Activated CD8-positive, alpha-beta memory T cell treated with anti-CD3 and anti-CD28 coated beads, Interleukin-2, amount 50 U/mL, for 48 hours (primary cell): ENCODE data around the gene GNA15.
"Not testable (repeated sequence)": the region's sequence is repeated elsewhere in the genome, so short reads cannot be mapped to it uniquely, and the experiment has no call there.

ENCODE experiments used
- DNase-seq: peaks from one replicate; pipeline ENCODE4 v3.0.0-alpha.2; 2020

Gene GNA15

GRCh38 chr19:3150739-3151329 is 15.0 kb downstream of the GNA15 start:
- no peak for DNase-seq

- no peak for DNase-seq
These were observed 16.0 kb downstream of the GNA15 start for GRCh38 chr19:3151563-3152418.

DNA sequence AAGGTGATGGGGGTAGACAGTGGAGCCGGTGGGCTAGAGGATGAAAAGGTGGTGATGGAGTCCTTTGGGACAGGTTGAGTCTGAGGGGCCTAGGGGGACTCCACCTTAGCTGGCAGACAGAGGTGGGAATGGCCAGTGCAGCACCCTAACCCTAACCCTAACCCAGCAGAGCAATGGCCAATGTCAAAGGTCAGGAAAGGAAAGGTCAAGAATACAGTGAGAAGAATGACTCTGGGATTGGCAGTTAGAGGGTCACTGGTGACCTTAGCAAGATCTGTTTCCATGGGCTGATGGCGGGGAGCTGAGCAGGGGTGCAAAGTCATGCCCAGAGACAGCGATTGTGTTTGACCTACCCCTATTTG is 16.6 kb downstream of the GNA15 start:
- DNase-seq = no peak

- DNase-seq = no peak
These were observed 17.7 kb downstream of the GNA15 start for GRCh38 chr19:3153286-3154230.

DNA sequence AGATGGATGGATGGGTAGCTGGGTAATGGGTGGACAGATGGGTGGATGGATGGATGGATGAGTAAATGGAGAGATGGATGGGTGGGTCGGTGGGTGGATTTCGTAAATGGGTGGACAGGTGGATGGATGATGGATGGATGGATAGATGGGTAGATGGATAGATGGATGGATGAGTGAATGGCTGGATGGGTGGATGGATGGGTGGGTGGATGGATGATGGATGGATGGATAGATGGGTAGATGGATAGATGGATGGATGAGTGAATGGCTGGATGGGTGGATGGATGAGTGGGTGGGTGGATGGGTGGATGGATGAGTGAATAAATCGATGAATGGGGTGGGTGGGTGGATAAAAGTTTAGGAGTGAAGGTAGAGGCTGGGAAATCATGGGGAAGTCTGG is 18.6 kb downstream of the GNA15 start:
- DNase-seq = not testable (repeated sequence)

DNA sequence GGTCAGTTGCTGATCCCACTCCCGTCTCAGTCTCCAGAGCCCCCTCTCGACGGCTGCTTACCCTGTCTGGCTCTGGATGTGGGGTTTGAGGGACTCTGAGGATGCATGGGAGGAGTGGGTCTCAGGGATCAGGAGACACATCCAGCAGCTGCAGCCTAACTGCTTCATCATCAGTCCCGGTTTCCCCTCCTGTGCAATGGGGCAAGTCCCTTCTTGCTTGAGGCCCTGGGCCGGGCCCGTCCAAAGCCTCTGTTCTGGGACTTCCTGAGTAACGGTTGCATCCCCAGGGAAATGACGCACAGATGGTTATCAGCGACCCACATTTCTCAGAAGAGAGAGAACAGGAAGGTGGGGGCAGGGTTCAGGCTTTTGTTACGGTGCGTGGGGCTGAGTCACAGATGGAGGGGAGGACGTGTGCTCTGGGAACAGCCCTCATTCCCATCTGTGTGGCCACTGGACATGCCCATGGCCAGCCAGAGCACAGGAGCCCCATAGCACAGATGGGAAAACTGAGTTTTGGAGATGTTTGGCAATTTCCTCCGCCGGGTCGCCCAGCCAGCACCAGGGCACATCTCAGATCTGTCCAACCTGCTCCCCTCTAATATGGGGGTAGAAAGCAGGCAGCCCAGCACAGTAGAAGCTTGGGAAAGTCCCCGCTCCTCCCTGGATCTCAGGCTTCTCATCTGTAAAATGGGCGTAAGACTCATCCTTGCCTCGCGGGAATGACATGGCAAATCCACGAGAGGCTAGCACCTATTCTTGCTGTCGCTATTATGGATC is 19.3 kb downstream of the GNA15 start:
- peak; percentile 86 for DNase-seq

DNA sequence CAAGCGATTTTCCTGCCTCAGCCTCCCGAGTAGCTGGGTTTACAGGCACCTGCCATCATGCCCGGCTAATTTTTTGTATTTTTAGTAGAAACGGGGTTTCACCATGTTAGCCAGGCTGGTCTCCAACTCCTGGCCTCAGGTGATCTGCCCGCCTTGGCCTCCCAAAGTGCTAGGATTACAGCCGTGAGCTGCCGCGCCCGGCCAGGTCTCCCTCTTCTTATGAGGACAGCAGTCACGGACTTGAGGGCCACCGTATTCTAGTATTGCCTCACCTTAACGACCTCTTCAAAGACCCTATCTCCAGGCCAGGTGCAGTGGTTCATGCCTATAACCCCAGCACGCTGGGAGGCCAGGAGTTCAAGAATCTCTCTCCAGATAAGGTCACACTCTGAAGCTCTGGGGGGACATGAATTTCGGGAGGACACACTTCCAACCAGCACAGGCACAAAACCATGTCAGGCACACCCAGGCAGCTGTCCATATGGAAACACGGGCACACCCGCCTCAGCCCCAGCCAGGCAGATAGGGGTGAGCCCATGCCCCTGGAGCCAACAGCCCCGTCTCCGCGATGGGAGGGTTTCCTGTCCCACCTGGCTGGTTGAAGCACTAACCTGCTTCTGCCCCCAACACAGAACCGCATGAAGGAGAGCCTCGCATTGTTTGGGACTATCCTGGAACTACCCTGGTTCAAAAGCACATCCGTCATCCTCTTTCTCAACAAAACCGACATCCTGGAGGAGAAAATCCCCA is 21.4 kb downstream of the GNA15 start:
- DNase-seq = no peak

GRCh38 chr19:3159565-3159964 is 23.7 kb downstream of the GNA15 start:
- no peak for DNase-seq

GRCh38 chr19:3160219-3160618 is 24.4 kb downstream of the GNA15 start:
- DNase-seq = no peak

- no peak for DNase-seq
These were observed 25.6 kb downstream of the GNA15 start for GRCh38 chr19:3161453-3161852.

- no peak for DNase-seq
These were observed 26.8 kb downstream of the GNA15 start for GRCh38 chr19:3162418-3163229.

- DNase-seq = peak; percentile 83
These were observed 27.5 kb downstream of the GNA15 start for GRCh38 chr19:3163230-3163886.

DNA sequence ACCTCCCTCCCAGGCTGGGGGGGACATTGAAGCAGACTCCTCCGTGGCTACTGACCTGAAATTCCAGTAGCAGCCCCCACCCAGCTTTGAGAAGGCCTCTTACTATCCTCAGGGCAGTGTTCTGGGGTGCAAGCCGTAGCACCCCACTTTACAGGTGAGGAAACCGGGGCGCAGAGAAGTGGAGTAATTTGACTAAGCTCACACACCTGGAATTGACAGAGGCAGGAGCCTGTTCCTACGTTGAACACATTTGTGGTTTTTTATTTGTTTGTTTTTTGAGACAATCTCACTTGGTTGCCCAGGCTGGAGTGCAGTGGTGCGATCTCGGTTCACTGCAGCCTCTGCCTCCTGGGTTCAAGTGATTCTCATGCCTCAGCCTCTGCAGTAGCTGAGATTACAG is 28.1 kb downstream of the GNA15 start:
- no peak for DNase-seq

- no peak for DNase-seq
These were observed 31.9 kb downstream of the GNA15 start for GRCh38 chr19:3167533-3168272.

GRCh38 chr19:3171894-3172672 is 36.2 kb downstream of the GNA15 start:
- no peak for DNase-seq

DNA sequence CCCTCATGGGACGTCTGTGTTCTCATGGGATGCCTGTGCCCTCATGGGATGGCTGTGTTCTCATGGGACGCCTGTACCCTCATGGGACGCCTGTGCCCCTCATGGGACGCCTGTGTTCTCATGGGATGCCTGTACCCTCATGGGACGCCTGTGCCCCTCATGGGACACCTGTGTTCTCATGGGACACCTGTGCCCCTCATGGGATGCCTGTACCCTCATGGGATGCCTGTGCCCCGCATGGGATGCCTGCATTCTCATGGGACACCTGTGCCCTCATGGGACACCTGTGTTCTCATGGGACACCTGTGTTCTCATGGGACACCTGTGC is 36.8 kb downstream of the GNA15 start:
- DNase-seq = not testable (repeated sequence)

DNA sequence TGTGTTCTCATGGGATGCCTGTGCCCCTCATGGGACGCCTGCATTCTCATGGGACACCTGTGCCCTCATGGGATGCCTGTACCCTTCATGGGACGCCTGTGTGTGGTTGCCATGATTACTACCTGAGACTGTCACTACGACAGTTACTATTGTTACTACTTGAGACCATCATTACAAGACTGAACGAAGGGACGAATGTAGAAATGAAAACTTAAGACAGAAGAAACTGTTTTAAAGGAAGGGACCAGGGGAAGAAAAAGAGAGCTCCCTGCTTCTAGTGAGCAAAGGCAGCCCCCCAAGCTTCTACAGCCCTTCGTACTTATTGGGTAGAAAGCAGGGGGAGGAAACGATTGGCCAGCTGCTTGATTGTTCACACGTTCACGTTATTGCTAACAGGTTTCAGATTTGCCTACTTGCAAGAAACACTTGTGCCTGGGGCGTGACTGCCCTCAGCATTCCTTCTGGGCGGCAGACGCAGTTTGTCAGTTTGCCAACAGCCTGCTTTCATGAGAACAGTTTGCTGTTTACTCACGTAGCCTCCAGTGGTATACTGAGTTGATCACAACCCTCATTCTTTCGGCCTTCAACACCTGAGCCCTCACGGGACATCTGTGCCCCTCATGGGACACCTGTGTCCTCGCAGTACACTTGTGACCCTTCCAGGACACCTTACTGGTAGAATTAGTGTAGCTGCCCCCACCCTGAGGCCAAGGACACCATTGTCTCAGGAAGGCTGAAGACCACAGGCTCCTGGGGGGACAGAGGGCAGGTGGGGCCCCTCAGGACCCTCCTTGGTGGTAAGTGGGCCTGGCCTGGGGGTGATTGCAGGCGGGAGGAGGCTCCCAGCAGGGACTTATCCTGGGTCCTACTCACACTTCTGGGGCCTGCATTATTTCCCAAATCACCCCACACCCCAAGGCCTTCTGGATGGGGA is 40.2 kb downstream of the GNA15 start:
- DNase-seq = no peak
